ENCODE measurements around the gene STXBP6. TPM values are rescaled to one million over a fixed set of nuclear protein-coding genes. Genes with fewer than 3 reads are reported as not detected.

The STXBP6 gene
- polyA plus RNA-seq, 1 donor (not counting 4 experiments of a cell fraction or from before 2014, with no cell fraction given) = 1.4 TPM

DNA sequence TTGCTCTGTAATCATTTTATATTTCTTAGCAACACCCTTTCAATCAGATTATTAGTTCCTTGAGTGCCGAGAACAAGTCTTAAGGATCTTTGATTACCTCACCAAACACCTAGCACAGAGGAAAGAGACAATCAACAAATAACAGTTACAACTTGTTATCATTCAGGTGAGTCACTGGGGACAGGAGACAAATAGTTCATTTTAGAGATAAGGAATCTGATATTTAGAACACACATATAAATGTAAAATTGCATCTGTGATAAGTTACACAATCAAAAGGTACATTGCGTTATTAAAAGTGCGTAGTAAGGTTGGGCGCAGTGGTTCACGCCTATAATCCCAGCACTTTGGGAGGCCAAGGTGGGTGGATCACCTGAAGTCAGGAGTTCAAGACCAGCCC, 5.1 kb upstream of the STXBP6 start:
- Histone ChIP-seq H3K9me1 (ENCODE audit: control insufficient read depth, extremely low read depth, insufficient read depth, low read length) (no peaks in the 10 kb centered on the region), H3K27ac (ENCODE audit: control insufficient read depth, insufficient read depth, low read length) (no peak overlapping the region), H3K4me3 (ENCODE audit: control insufficient read depth in 2 of 3, extremely low read depth in 1 of 3, insufficient read depth in 2 of 3, low read depth in 1 of 3, low read length in 3 of 3) (no peak overlapping the region), H4K20me1 (ENCODE audit: control insufficient read depth, extremely low read depth, insufficient read depth, low read length) (no peaks in the 10 kb centered on the region), H3K36me3 (ENCODE audit: control insufficient read depth in 2 of 2, extremely low read depth in 1 of 2, insufficient read depth in 2 of 2, low read length in 2 of 2) (no peaks in the 10 kb centered on the region), H3K9ac (ENCODE audit: control insufficient read depth, extremely low read depth, insufficient read depth, low read length) (no peak overlapping the region), H3K4me1 (ENCODE audit: control insufficient read depth, extremely low read depth, insufficient read depth, low read length) (peaks cover 10% of the 10 kb centered on the region), H3K79me2 (ENCODE audit: control insufficient read depth, insufficient read depth, low read length) (no peaks in the 10 kb centered on the region), H3K9me3 (ENCODE audit: control insufficient read depth, low read depth, low read length) (no peaks in the 10 kb centered on the region), H2AFZ (ENCODE audit: control insufficient read depth, low read length) (no peak overlapping the region), H3K27me3 (ENCODE audit: control insufficient read depth, extremely low read depth, insufficient read depth, low read length) (peaks cover 20% of the 10 kb centered on the region), H3K4me2 (ENCODE audit: control insufficient read depth, extremely low read depth, insufficient read depth, low read depth, low read length) (no peak overlapping the region)
- dilution Hi-C loops (cut with MboI; ENCODE audit: extremely low pct_ligation_motif_present, low sequenced_read_pairs) = no loop called here
- FAIRE-seq (no peak), DNase-seq (ENCODE audit: low read depth, low spot score) (no peak)
- TF ChIP-seq EZH2 (IDR thresholded peaks at IDR 0.05; ENCODE audit: low read length) = no peak
- TF ChIP-seq CTCF (optimal IDR thresholded peaks at IDR 0.05 in 1 of 3, IDR thresholded peaks at IDR 0.05 in 1 of 3, conservative IDR thresholded peaks at IDR 0.05 in 1 of 3; ENCODE audit: extremely low read depth in 1 of 3, insufficient read depth in 2 of 3, low read length in 3 of 3) = no peak

GRCh38 chr14:25053585-25053984, 3.6 kb upstream of the STXBP6 start:
- no peaks in the 10 kb centered on the region for H4K20me1 ChIP-seq (ENCODE audit: control insufficient read depth, extremely low read depth, insufficient read depth, low read length)
- H3K9me1 ChIP-seq (ENCODE audit: control insufficient read depth, extremely low read depth, insufficient read depth, low read length) = no peaks in the 10 kb centered on the region
- TF ChIP-seq CTCF (optimal IDR thresholded peaks at IDR 0.05 in 1 of 3, IDR thresholded peaks at IDR 0.05 in 1 of 3, conservative IDR thresholded peaks at IDR 0.05 in 1 of 3; ENCODE audit: extremely low read depth in 1 of 3, insufficient read depth in 2 of 3, low read length in 3 of 3) (no peak), EZH2 (IDR thresholded peaks at IDR 0.05; ENCODE audit: low read length) (no peak)
- H3K9me3 ChIP-seq (ENCODE audit: control insufficient read depth, low read depth, low read length) = no peaks in the 10 kb centered on the region
- DNase-seq (ENCODE audit: low read depth, low spot score) (no peak), FAIRE-seq (no peak)
- H3K4me2 ChIP-seq (ENCODE audit: control insufficient read depth, extremely low read depth, insufficient read depth, low read depth, low read length) = no peak overlapping the region
- no peak overlapping the region for H2AFZ ChIP-seq (ENCODE audit: control insufficient read depth, low read length)
- peaks cover 23% of the 10 kb centered on the region for H3K27me3 ChIP-seq (ENCODE audit: control insufficient read depth, extremely low read depth, insufficient read depth, low read length)
- H3K36me3 ChIP-seq (ENCODE audit: control insufficient read depth in 2 of 2, extremely low read depth in 1 of 2, insufficient read depth in 2 of 2, low read length in 2 of 2) = no peaks in the 10 kb centered on the region
- H3K27ac ChIP-seq (ENCODE audit: control insufficient read depth, insufficient read depth, low read length) = no peak overlapping the region
- H3K79me2 ChIP-seq (ENCODE audit: control insufficient read depth, insufficient read depth, low read length) = no peaks in the 10 kb centered on the region
- no peak overlapping the region for H3K9ac ChIP-seq (ENCODE audit: control insufficient read depth, extremely low read depth, insufficient read depth, low read length)
- H3K4me3 ChIP-seq (ENCODE audit: control insufficient read depth in 2 of 3, extremely low read depth in 1 of 3, insufficient read depth in 2 of 3, low read depth in 1 of 3, low read length in 3 of 3) = no peak overlapping the region
- dilution Hi-C loops (cut with MboI; ENCODE audit: extremely low pct_ligation_motif_present, low sequenced_read_pairs) = no loop called here
- peaks cover 20% of the 10 kb centered on the region for H3K4me1 ChIP-seq (ENCODE audit: control insufficient read depth, extremely low read depth, insufficient read depth, low read length)
